SK-N-SH treated with all-trans-retinoic acid at 6 μM for 48 hours (cell line): ENCODE results near the gene TNS3.

Experiments
- ARNTL ChIP-seq: fragments of 450-650 bp; formaldehyde crosslinking; IDR thresholded peaks from 2 replicates; pipeline ENCODE4 v1.5.0; 2020; ENCODE audit warnings: low read depth, mild to moderate bottlenecking, moderate library complexity, borderline replicate concordance
- BACH2 ChIP-seq: fragments of 250-450 bp; sonication (Bioruptor Pico); IDR thresholded peaks from 2 replicates; pipeline ENCODE4 v1.9.0; 2021; ENCODE audit warnings: mild to moderate bottlenecking, borderline replicate concordance
- CSDC2 ChIP-seq: fragments of 250-450 bp; sonication (Bioruptor Pico); IDR thresholded peaks from 2 replicates; pipeline ENCODE4 v1.5.0; 2020; ENCODE audit warnings: mild to moderate bottlenecking, moderate library complexity
- ISL1 ChIP-seq: fragments of 250-450 bp; sonication (Bioruptor Pico); IDR thresholded peaks from 2 replicates; pipeline ENCODE4 v2.1.2; 2022; ENCODE audit warnings: mild to moderate bottlenecking, moderate library complexity
- SNAI2 ChIP-seq: fragments of 250-450 bp; sonication (Bioruptor Pico); IDR thresholded peaks from 2 replicates; pipeline ENCODE4 v1.5.0; 2020; ENCODE audit warnings: mild to moderate bottlenecking, moderate library complexity
- TCF4 ChIP-seq: fragments of 250-450 bp; sonication (Bioruptor Pico); IDR thresholded peaks from 2 replicates; pipeline ENCODE4 v1.8.0; 2021; ENCODE audit warnings: mild to moderate bottlenecking, moderate library complexity, borderline replicate concordance
- ZFP3 ChIP-seq: fragments of 250-450 bp; sonication (Bioruptor Pico); IDR thresholded peaks from 2 replicates; pipeline ENCODE4 v1.5.0; 2020; ENCODE audit warnings: mild to moderate bottlenecking, moderate library complexity
- ZFP30 ChIP-seq: fragments of 450-650 bp; formaldehyde crosslinking; IDR thresholded peaks from 2 replicates; pipeline ENCODE4 v1.5.0; 2022; ENCODE audit warnings: mild to moderate bottlenecking, moderate library complexity
- TF ChIP-seq, protein P1 (sequence below): fragments of 250-450 bp; sonication (Bioruptor Pico); IDR thresholded peaks from 2 replicates; pipeline ENCODE4 v1.5.0; 2020; ENCODE audit warnings: mild to moderate bottlenecking, moderate library complexity
- TF ChIP-seq, protein P2 (sequence below): fragments of 250-450 bp; sonication (Bioruptor Pico); IDR thresholded peaks from 2 replicates; pipeline ENCODE4 v1.8.0; 2021; ENCODE audit warnings: low read depth, mild to moderate bottlenecking, moderate library complexity, borderline replicate concordance
- TF ChIP-seq, protein P3 (sequence below): fragments of 250-450 bp; sonication (Bioruptor Pico); IDR thresholded peaks from 2 replicates; pipeline ENCODE4 v1.8.0; 2020; ENCODE audit warnings: mild to moderate bottlenecking, moderate library complexity, borderline replicate concordance
- TF ChIP-seq, protein P4 (sequence below): fragments of 250-450 bp; sonication (Bioruptor Pico); IDR thresholded peaks from 2 replicates; pipeline ENCODE4 v1.5.1; 2020; ENCODE audit warnings: low read depth, mild to moderate bottlenecking, moderate library complexity

DNA sequence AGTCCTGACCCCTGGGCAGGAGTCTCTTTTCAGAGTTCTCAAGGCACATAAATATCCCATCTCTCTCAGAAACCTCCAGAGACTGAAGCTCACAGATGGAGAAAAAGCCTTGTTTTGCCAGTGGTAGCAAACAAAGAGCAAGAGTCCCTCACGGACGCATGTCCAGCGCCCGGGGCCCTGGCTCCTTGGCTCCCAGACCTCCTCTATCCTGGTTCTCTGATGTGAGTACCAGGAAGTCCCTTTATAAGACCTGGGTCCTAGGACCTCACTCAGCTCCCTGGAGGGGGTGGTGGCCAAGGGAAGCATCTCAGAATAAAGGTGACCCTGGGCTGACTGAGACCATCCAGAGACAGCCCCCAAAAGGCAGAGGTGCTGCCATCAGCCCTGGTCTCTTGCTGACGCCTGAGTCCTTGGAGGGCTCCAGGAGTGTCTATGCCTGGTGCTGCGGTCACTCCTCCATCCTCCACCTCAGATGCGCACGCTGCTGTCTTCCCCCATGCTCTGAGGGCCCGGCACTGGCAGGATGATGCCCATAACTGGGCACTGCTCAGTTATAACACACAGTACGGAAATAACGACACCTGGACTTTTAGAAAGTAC lies 221.5 kb downstream of the TNS3 start:
- TF ChIP-seq SNAI2 (CRISPR knock-in tag) (no peak), CSDC2 (CRISPR knock-in tag) (no peak), BACH2 (CRISPR knock-in tag) (no peak), ARNTL (CRISPR knock-in tag) (no peak), TCF4 (CRISPR knock-in tag) (no peak), ZFP3 (CRISPR knock-in tag) (no peak), ZFP30 (CRISPR knock-in tag) (no peak), ISL1 (CRISPR knock-in tag) (no peak)
- TF ChIP-seq, protein P1, sequence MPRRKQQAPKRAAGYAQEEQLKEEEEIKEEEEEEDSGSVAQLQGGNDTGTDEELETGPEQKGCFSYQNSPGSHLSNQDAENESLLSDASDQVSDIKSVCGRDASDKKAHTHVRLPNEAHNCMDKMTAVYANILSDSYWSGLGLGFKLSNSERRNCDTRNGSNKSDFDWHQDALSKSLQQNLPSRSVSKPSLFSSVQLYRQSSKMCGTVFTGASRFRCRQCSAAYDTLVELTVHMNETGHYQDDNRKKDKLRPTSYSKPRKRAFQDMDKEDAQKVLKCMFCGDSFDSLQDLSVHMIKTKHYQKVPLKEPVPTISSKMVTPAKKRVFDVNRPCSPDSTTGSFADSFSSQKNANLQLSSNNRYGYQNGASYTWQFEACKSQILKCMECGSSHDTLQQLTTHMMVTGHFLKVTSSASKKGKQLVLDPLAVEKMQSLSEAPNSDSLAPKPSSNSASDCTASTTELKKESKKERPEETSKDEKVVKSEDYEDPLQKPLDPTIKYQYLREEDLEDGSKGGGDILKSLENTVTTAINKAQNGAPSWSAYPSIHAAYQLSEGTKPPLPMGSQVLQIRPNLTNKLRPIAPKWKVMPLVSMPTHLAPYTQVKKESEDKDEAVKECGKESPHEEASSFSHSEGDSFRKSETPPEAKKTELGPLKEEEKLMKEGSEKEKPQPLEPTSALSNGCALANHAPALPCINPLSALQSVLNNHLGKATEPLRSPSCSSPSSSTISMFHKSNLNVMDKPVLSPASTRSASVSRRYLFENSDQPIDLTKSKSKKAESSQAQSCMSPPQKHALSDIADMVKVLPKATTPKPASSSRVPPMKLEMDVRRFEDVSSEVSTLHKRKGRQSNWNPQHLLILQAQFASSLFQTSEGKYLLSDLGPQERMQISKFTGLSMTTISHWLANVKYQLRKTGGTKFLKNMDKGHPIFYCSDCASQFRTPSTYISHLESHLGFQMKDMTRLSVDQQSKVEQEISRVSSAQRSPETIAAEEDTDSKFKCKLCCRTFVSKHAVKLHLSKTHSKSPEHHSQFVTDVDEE (CRISPR knock-in tag) = no peak
- TF ChIP-seq, protein P2, sequence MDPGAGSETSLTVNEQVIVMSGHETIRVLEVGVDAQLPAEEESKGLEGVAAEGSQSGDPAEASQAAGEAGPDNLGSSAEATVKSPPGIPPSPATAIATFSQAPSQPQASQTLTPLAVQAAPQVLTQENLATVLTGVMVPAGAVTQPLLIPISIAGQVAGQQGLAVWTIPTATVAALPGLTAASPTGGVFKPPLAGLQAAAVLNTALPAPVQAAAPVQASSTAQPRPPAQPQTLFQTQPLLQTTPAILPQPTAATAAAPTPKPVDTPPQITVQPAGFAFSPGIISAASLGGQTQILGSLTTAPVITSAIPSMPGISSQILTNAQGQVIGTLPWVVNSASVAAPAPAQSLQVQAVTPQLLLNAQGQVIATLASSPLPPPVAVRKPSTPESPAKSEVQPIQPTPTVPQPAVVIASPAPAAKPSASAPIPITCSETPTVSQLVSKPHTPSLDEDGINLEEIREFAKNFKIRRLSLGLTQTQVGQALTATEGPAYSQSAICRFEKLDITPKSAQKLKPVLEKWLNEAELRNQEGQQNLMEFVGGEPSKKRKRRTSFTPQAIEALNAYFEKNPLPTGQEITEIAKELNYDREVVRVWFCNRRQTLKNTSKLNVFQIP = no peak
- TF ChIP-seq, protein P3, sequence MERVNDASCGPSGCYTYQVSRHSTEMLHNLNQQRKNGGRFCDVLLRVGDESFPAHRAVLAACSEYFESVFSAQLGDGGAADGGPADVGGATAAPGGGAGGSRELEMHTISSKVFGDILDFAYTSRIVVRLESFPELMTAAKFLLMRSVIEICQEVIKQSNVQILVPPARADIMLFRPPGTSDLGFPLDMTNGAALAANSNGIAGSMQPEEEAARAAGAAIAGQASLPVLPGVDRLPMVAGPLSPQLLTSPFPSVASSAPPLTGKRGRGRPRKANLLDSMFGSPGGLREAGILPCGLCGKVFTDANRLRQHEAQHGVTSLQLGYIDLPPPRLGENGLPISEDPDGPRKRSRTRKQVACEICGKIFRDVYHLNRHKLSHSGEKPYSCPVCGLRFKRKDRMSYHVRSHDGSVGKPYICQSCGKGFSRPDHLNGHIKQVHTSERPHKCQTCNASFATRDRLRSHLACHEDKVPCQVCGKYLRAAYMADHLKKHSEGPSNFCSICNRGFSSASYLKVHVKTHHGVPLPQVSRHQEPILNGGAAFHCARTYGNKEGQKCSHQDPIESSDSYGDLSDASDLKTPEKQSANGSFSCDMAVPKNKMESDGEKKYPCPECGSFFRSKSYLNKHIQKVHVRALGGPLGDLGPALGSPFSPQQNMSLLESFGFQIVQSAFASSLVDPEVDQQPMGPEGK (CRISPR knock-in tag) = no peak
- TF ChIP-seq, protein P4, sequence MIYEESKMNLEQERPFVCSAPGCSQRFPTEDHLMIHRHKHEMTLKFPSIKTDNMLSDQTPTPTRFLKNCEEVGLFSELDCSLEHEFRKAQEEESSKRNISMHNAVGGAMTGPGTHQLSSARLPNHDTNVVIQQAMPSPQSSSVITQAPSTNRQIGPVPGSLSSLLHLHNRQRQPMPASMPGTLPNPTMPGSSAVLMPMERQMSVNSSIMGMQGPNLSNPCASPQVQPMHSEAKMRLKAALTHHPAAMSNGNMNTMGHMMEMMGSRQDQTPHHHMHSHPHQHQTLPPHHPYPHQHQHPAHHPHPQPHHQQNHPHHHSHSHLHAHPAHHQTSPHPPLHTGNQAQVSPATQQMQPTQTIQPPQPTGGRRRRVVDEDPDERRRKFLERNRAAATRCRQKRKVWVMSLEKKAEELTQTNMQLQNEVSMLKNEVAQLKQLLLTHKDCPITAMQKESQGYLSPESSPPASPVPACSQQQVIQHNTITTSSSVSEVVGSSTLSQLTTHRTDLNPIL = no peak
